IMR-90 (cell line): ENCODE data around the gene PPAN. TPM values are rescaled to one million over a fixed set of nuclear protein-coding genes. Genes with fewer than 3 reads are reported as not detected.

Experiments used
- ATAC-seq: fragments of 200-7000 bp; cut with Tn5 transposase; 2 replicates; pipeline ENCODE4 v1.9.1; 2020; ENCODE audit warnings: low read depth, mild to moderate bottlenecking, moderate library complexity
- BruUV-seq: library from RNA; stranded (reverse); fragments of 400-500 nt; replicated peaks from 2 replicates; lab custom pipeline; 2021; lab: Mats Ljungman, UMichigan
- CTCF ChIA-PET: fragments of 300-600 bp; formaldehyde crosslinking; extraction: SDS; loops from one replicate; lab custom pipeline; 2021; ENCODE audit warnings: antibody characterized with exemption; lab: Yijun Ruan, JAX
- POLR2A ChIA-PET: fragments of 300-600 bp; sonication (Branson Sonifier 250); formaldehyde crosslinking; loops from one replicate; lab custom pipeline; 2022; ENCODE audit warnings: antibody characterized with exemption; ENCODE audit not compliant: unreplicated experiment; lab: Charles Lee
- DNase-seq: peaks from one replicate; pipeline ENCODE4 v3.0.0; 2013
- H2AFZ ChIP-seq: replicated peaks from 2 replicates; pipeline ENCODE3; 2013; ENCODE audit warnings: low read length, mild to moderate bottlenecking; ENCODE audit not compliant: poor library complexity
- H2AK5ac ChIP-seq: 2 replicates; pipeline ENCODE4 v1.6.1; 2013; ENCODE audit warnings: low read depth, low read length, inconsistent platforms
- H2AK9ac ChIP-seq: replicated peaks from 2 replicates; pipeline ENCODE3; 2013; ENCODE audit warnings: mild to moderate bottlenecking, low read depth, low read length, moderate library complexity; ENCODE audit not compliant: poor library complexity
- H2BK120ac ChIP-seq: 2 replicates; pipeline ENCODE4 v1.6.1; 2013; ENCODE audit warnings: low read depth, low read length, inconsistent platforms
- H2BK15ac ChIP-seq: 3 replicates; pipeline ENCODE4 v1.6.1; 2013; ENCODE audit warnings: low read depth, low read length, inconsistent platforms
- H2BK20ac ChIP-seq: 2 replicates; pipeline ENCODE4 v1.6.1; 2013; ENCODE audit warnings: low read depth, mild to moderate bottlenecking, inconsistent platforms, low read length, moderate library complexity
- H2BK5ac ChIP-seq: 2 replicates; pipeline ENCODE4 v1.6.1; 2013; ENCODE audit warnings: mild to moderate bottlenecking, low read depth, low read length, inconsistent platforms; ENCODE audit not compliant: poor library complexity, severe bottlenecking
- H3K14ac ChIP-seq: replicated peaks from 2 replicates; pipeline ENCODE4 v1.6.1; 2013; ENCODE audit warnings: low read depth, low read length, inconsistent platforms
- H3K18ac ChIP-seq: 2 replicates; pipeline ENCODE4 v1.6.1; 2013; ENCODE audit warnings: low read depth, low read length, control low read depth
- H3K23ac ChIP-seq: 2 replicates; pipeline ENCODE4 v1.6.1; 2013; ENCODE audit warnings: low read depth, low read length, inconsistent platforms
- H3K27ac ChIP-seq: 2 replicates; pipeline ENCODE4 v1.5.1; 2013; ENCODE audit warnings: mild to moderate bottlenecking, control low read depth, low read length; ENCODE audit not compliant: insufficient read depth
- H3K27me3 ChIP-seq: 2 replicates; pipeline ENCODE4 v1.6.1; 2013; ENCODE audit warnings: low read length; ENCODE audit not compliant: control insufficient read depth, insufficient read depth
- H3K36me3 ChIP-seq: 2 replicates; pipeline ENCODE4 v1.6.1; 2013; ENCODE audit warnings: low read length, mixed read lengths; ENCODE audit not compliant: control insufficient read depth, insufficient read depth
- H3K4ac ChIP-seq: 2 replicates; pipeline ENCODE4 v1.6.1; 2013; ENCODE audit warnings: low read depth, low read length, inconsistent platforms
- H3K4me1 ChIP-seq: 2 replicates; pipeline ENCODE4 v1.6.1; 2013; ENCODE audit warnings: low read length, mixed read lengths; ENCODE audit not compliant: control insufficient read depth, insufficient read depth
- H3K4me2 ChIP-seq: 2 replicates; pipeline ENCODE4 v1.6.1; 2013; ENCODE audit warnings: low read depth, mild to moderate bottlenecking, control low read depth, low read length, moderate library complexity
- H3K4me3 ChIP-seq: 2 replicates; pipeline ENCODE4 v1.5.1; 2013; ENCODE audit warnings: low read depth, mild to moderate bottlenecking, control low read depth, low read length, moderate library complexity; ENCODE audit not compliant: insufficient read depth
- H3K56ac ChIP-seq: 2 replicates; pipeline ENCODE4 v1.6.1; 2013; ENCODE audit warnings: low read length, inconsistent platforms; ENCODE audit not compliant: insufficient read depth; ENCODE audit errors: extremely low read depth
- H3K79me1 ChIP-seq, 2 experiments: 2 replicates each; pipeline ENCODE4 v1.6.1; 2013; ENCODE audit warnings: low read length in 2 of 2, inconsistent platforms in 1 of 2, low read depth in 1 of 2
- H3K9ac ChIP-seq: 2 replicates; pipeline ENCODE4 v1.6.1; 2013; ENCODE audit warnings: low read depth, low read length, control low read depth
- H3K9me1 ChIP-seq: 2 replicates; pipeline ENCODE4 v1.6.1; 2013; ENCODE audit warnings: low read length, inconsistent platforms; ENCODE audit not compliant: insufficient read depth
- H3K9me3 ChIP-seq: 2 replicates; pipeline ENCODE4 v1.6.1; 2013; ENCODE audit warnings: low read length; ENCODE audit not compliant: control insufficient read depth, insufficient read depth
- H4K20me1 ChIP-seq: 2 replicates; pipeline ENCODE4 v1.6.1; 2013; ENCODE audit warnings: low read length, inconsistent platforms; ENCODE audit not compliant: insufficient read depth
- H4K5ac ChIP-seq: 2 replicates; pipeline ENCODE4 v1.6.1; 2013; ENCODE audit warnings: mild to moderate bottlenecking, low read depth, low read length, control low read depth
- H4K8ac ChIP-seq, 2 experiments: 2 replicates each; pipeline ENCODE4 v1.6.1; 2013; ENCODE audit warnings: low read depth in 2 of 2, low read length in 2 of 2, control low read depth in 1 of 2, inconsistent platforms in 1 of 2
- H4K91ac ChIP-seq: 2 replicates; pipeline ENCODE4 v1.6.1; 2013; ENCODE audit warnings: low read depth, low read length, inconsistent platforms; ENCODE audit not compliant: insufficient read depth
- BHLHE40 ChIP-seq: fragments of 150-350 bp; IDR thresholded peaks from 2 replicates; pipeline ENCODE4 v1.6.1; 2016; ENCODE audit warnings: mild to moderate bottlenecking, low read depth, low read length
- CHD1 ChIP-seq: IDR thresholded peaks from 2 replicates; pipeline ENCODE4 v1.6.1; 2012; ENCODE audit warnings: low read depth, low read length, improper control_type of control experiment
- FOS ChIP-seq: fragments of 150-350 bp; IDR thresholded peaks from 2 replicates; pipeline ENCODE4 v1.6.1; 2016; ENCODE audit warnings: low read depth, low read length
- MAZ ChIP-seq: IDR thresholded peaks from 2 replicates; pipeline ENCODE4 v1.6.1; 2012; ENCODE audit warnings: low read depth, mild to moderate bottlenecking, low read length, improper control_type of control experiment, moderate library complexity, borderline replicate concordance
- NFE2L2 ChIP-seq: fragments of 150-350 bp; IDR thresholded peaks from 2 replicates; pipeline ENCODE4 v1.6.1; 2016; ENCODE audit warnings: low read depth, mild to moderate bottlenecking, low read length
- POLR2A ChIP-seq: IDR thresholded peaks from 2 replicates; pipeline ENCODE4 v1.6.1; 2012; ENCODE audit warnings: mild to moderate bottlenecking, low read depth, low read length
- RAD21 ChIP-seq: IDR thresholded peaks from 2 replicates; pipeline ENCODE4 v1.6.1; 2012; ENCODE audit warnings: low read length, improper control_type of control experiment
- USF2 ChIP-seq: fragments of 150-350 bp; IDR thresholded peaks from 2 replicates; pipeline ENCODE4 v1.6.1; 2017; ENCODE audit warnings: mild to moderate bottlenecking, antibody characterized with exemption, low read length, low read depth
- WGBS, 2 experiments: methylation state at CpG; one replicate each; pipeline versions ENCODE4 v1.1.5 to v1.1.7; 2013; ENCODE audit warnings: missing lambda C conversion rate in 2 of 2; ENCODE audit not compliant: insufficient read length in 1 of 2; ENCODE audit errors: extremely low coverage in 2 of 2; 5-methylcytosine and 5-hydroxymethylcytosine counted together
- dilution Hi-C: fragments of 300-500 bp; cut with HindIII; formaldehyde crosslinking; loops from one replicate; pipeline ENCODE4 v1.14.3; 2018; ENCODE audit warnings: low sequenced_read_pairs; ENCODE audit not compliant: unreplicated experiment
- in situ Hi-C: fragments of 300-500 bp; cut with MboI; formaldehyde crosslinking; loops from 3 replicates; pipeline ENCODE4 v1.14.3; 2019; ENCODE audit warnings: low sequenced_read_pairs, inconsistent platforms, mixed read lengths
- intact Hi-C: fragments of 100-400 bp; cut with micrococcal nuclease; formaldehyde crosslinking; loops from 2 replicates; pipeline ENCODE4 v1.10.0; 2022
- polyA plus RNA-seq, 3 experiments: library from polyadenylated mRNA; depleted of rRNA; stranded (reverse); fragments of >200 nt; gene quantifications; 2 replicates each; pipeline ENCODE4 v1.2.3, GENCODE V29; 2012; ENCODE audit warnings: low replicate concordance in 1 of 3
- total RNA-seq: library from RNA; depleted of rRNA; stranded (reverse); fragments of >200 nt; gene quantifications from 2 replicates; pipeline ENCODE4 v1.2.3, GENCODE V29; 2012

The PPAN gene
- total and polyA plus RNA-seq, 2 of the 4 experiments (the other 2 are of a cell fraction): 24.0 to 41.6 TPM

GRCh38 chr19:10134040-10134439 is 27.9 kb downstream of the PPAN start:
- no peaks in the 10 kb centered on the region; the same call in 1 of the 2 replicates for H4K20me1 ChIP-seq
- no peak overlapping the region for H3K18ac ChIP-seq
- H3K27ac ChIP-seq: no peak overlapping the region
- no peak overlapping the region for H3K56ac ChIP-seq
- H2AK9ac ChIP-seq: no peak overlapping the region
- no peak overlapping the region for H4K91ac ChIP-seq
- H2BK120ac ChIP-seq: no peak overlapping the region
- no peak overlapping the region for H4K8ac ChIP-seq
- POLR2A ChIA-PET: interaction anchor here (0.6 kb wide), 1 partner anchor 43 kb away, joined by 3 read pairs; no protein-coding TSS in a partner anchor
- H3K9me3 ChIP-seq: no peaks in the 10 kb centered on the region
- H2BK5ac ChIP-seq: no peak overlapping the region
- ATAC-seq: no peak
- CTCF ChIA-PET: no interaction called here
- H3K27me3 ChIP-seq: no peaks in the 10 kb centered on the region
- H3K4me3 ChIP-seq: no peak overlapping the region
- H3K23ac ChIP-seq: no peak overlapping the region
- H2BK15ac ChIP-seq: no peak overlapping the region
- H2AFZ ChIP-seq: no peak overlapping the region
- H3K4me2 ChIP-seq: no peak overlapping the region
- peaks cover 3% of the 10 kb centered on the region; the same call in 1 of the 2 replicates for H3K4me1 ChIP-seq
- H3K79me1 ChIP-seq: peaks cover 0 to 6% of the 10 kb centered on the region in 2 experiments; a peak in 3 of 4 replicates
- H4K5ac ChIP-seq: no peak overlapping the region
- 94% methylated on average over 3 of the region's 9 CpGs; no CpG with 5 or more reads in 1 of the 2 experiments for whole genome bisulfite sequencing, 2 experiments
- BruUV-seq: no TSS peak
- no peak for DNase-seq
- H3K4ac ChIP-seq: no peak overlapping the region
- H3K9me1 ChIP-seq: peaks cover 3% of the 10 kb centered on the region
- H2BK20ac ChIP-seq: no peak overlapping the region
- no peak overlapping the region for H3K14ac ChIP-seq
- peaks cover 61% of the 10 kb centered on the region for H3K36me3 ChIP-seq
- no peak overlapping the region for H3K9ac ChIP-seq
- TF ChIP-seq FOS (no peak), RAD21 (no peak), CHD1 (no peak), BHLHE40 (no peak), MAZ (no peak), NFE2L2 (no peak), USF2 (no peak), POLR2A (no peak)
- in situ Hi-C loops: no loop called here
- H2AK5ac ChIP-seq: no peak overlapping the region
- dilution Hi-C loops: no loop called here
- intact Hi-C loops: no loop called here
